ENCODE data around the gene LHX3. TPM values are rescaled to one million over a fixed set of nuclear protein-coding genes. Genes with fewer than 3 reads are reported as not detected.

The LHX3 gene
- total and polyA plus RNA-seq, 2 donors from 2014 or later = not detected

DNA sequence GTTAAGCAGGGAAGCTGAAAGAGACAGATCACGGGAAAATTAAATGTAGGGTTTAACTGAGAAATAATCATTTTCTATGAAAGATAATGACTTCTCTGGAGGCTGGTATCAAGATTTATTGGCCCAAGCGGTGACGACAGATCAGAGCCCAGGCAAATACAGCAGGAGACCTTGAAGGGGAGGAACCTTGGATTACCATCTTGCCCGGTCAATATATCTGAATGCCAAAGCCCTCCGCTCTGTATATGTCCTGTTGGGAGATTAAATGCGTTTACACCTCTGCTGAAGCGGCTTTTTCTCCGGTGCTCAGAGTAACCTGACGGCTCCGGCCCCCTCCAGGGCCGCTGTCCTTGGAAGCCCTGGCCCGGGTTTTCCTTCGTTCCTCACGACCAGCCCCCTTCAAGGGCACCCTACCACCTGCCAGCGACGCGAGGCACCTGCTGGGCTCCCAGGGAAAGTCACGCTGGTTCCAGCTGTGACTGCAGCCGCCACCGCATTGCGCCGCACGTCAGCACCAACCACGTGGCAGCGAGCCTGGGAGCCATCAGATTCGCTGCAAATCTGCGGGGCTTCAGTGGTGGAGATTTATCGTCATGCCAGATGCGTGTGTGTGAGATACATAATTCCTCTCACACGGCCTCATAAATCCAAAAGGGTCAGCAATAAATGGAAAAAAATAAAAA lies 45.1 kb upstream of the LHX3 start:
- peak in 2 of 5 donors; percentile 43 to 52 for DNase-seq
- no peak for FAIRE-seq
- no peaks in the 10 kb centered on the region for H3K27me3 ChIP-seq (ENCODE audit: control insufficient read depth, insufficient read depth, low read length)
- no peak overlapping the region for H3K27ac ChIP-seq (ENCODE audit: low read depth in 2 of 2, low read length in 2 of 2)
- no peak overlapping the region for H3K9ac ChIP-seq (ENCODE audit: low read length in 3 of 3)
- no peaks in the 10 kb centered on the region for H3K9me3 ChIP-seq (ENCODE audit: control insufficient read depth in 2 of 3, insufficient read depth in 1 of 3, low read length in 3 of 3)
- peaks cover 0 to 3% (median 0%) of the 10 kb centered on the region in 3 donors for H3K4me1 ChIP-seq (ENCODE audit: control insufficient read depth in 2 of 3, insufficient read depth in 2 of 3, low read depth in 1 of 3, low read length in 3 of 3)
- no peaks in the 10 kb centered on the region for H3K36me3 ChIP-seq (ENCODE audit: control insufficient read depth in 2 of 3, insufficient read depth in 3 of 3, low read length in 3 of 3)
- TF ChIP-seq, protein P1, sequence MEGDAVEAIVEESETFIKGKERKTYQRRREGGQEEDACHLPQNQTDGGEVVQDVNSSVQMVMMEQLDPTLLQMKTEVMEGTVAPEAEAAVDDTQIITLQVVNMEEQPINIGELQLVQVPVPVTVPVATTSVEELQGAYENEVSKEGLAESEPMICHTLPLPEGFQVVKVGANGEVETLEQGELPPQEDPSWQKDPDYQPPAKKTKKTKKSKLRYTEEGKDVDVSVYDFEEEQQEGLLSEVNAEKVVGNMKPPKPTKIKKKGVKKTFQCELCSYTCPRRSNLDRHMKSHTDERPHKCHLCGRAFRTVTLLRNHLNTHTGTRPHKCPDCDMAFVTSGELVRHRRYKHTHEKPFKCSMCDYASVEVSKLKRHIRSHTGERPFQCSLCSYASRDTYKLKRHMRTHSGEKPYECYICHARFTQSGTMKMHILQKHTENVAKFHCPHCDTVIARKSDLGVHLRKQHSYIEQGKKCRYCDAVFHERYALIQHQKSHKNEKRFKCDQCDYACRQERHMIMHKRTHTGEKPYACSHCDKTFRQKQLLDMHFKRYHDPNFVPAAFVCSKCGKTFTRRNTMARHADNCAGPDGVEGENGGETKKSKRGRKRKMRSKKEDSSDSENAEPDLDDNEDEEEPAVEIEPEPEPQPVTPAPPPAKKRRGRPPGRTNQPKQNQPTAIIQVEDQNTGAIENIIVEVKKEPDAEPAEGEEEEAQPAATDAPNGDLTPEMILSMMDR (IDR thresholded peaks at IDR 0.05; ENCODE audit: borderline replicate concordance, extremely low read depth, insufficient read depth) = no peak
- H3K4me3 ChIP-seq (ENCODE audit: low read length in 3 of 3) = no peak overlapping the region
- intact Hi-C loops (cut with DNase I) = no loop called here

DNA sequence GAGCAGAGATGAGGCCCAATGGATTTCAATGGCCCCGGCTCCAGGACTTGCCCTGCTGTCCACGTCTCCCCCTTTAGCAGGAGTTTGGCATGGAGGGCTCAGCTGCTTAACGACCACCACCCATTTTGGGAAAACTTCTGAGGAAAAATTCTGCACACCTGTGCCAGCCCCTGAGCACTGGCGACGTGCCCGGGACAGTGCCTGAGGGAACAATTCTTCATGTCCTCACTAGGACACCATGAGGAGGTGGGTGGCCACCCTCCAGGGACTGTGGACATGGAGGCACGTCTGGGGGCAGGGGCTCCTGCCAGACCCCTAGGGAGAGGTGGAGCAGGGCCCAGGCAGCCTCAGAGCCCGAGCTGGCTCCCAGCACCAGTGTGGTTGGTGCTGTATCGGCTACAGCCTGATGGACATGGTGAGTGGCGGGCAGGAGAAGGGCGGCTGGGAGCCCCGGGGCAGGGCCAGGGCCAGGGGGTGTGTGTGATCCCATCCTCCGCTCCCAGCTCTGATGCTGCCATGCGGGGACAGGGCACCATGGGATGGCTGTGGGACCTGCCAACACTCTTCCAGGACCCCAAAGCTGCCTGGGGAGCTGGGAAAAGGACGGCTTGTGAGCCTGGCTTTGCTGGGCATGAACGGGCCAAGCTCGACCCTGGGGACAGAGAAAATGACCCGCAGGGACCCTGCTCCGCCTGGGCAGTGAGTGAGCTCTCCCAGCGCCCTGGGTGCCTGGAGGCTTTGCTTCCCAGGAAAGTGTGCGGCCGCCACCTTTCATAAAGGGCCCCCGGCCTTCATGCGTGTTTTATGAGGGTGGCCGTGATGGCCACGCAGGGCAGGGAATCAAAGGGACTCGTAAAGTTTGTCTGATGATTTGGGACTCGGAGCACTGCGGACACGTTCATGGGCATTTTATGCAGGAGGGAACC lies 44.3 kb upstream of the LHX3 start:
- FAIRE-seq = no peak
- Histone ChIP-seq H3K27ac (ENCODE audit: low read depth in 2 of 2, low read length in 2 of 2) (no peak overlapping the region), H3K4me1 (ENCODE audit: control insufficient read depth in 2 of 3, insufficient read depth in 2 of 3, low read depth in 1 of 3, low read length in 3 of 3) (peaks cover 0 to 10% (median 8%) of the 10 kb centered on the region in 3 donors), H3K27me3 (ENCODE audit: control insufficient read depth, insufficient read depth, low read length) (no peaks in the 10 kb centered on the region), H3K36me3 (ENCODE audit: control insufficient read depth in 2 of 3, insufficient read depth in 3 of 3, low read length in 3 of 3) (no peaks in the 10 kb centered on the region), H3K4me3 (ENCODE audit: low read length in 3 of 3) (no peak overlapping the region), H3K9me3 (ENCODE audit: control insufficient read depth in 2 of 3, insufficient read depth in 1 of 3, low read length in 3 of 3) (no peaks in the 10 kb centered on the region), H3K9ac (ENCODE audit: low read length in 3 of 3) (no peak overlapping the region)
- TF ChIP-seq, protein P1 (IDR thresholded peaks at IDR 0.05; ENCODE audit: borderline replicate concordance, extremely low read depth, insufficient read depth) = no peak
- peak in 1 of 5 donors; percentile 71 for DNase-seq
- intact Hi-C loops (cut with DNase I) = no loop called here

DNA sequence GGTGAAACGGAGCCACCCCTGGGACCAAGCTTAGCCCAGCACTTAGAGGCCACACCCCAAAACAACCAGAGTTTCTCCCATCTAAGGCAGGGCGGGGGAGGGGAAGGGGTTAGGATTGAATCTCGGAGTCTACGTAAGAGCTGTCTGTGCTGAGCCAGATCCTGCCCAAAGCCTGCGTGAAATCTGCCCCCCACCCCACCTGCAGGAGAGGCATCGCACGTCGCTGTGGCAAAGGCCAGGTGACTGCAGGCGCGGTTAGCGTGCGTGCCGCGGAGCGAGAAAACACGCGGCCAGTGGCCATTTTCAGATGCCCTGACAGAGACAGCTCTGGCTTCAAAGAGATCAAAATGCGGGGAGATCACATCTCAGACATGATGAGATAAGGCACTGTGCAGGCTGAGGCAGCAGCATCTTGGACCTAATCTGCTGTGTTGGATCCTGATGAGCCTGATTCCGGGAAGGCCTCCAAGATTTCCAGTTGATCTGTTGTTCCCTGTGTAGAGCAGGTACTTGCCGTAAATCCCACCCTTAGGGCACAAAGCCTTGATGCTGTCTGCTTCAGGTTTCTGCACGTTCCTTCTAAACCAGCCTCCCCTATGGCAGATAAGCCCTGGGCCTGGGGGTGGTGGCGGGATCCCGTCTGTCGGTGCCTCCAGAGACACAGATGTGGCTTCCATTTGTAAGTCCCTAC lies 43.2 kb upstream of the LHX3 start:
- Histone ChIP-seq H3K9ac (ENCODE audit: low read length in 3 of 3) (no peak overlapping the region), H3K4me1 (ENCODE audit: control insufficient read depth in 2 of 3, insufficient read depth in 2 of 3, low read depth in 1 of 3, low read length in 3 of 3) (peaks cover 3 to 12% (median 10%) of the 10 kb centered on the region in 3 donors), H3K36me3 (ENCODE audit: control insufficient read depth in 2 of 3, insufficient read depth in 3 of 3, low read length in 3 of 3) (no peaks in the 10 kb centered on the region), H3K9me3 (ENCODE audit: control insufficient read depth in 2 of 3, insufficient read depth in 1 of 3, low read length in 3 of 3) (no peaks in the 10 kb centered on the region), H3K27ac (ENCODE audit: low read depth in 2 of 2, low read length in 2 of 2) (no peak overlapping the region), H3K4me3 (ENCODE audit: low read length in 3 of 3) (no peak overlapping the region), H3K27me3 (ENCODE audit: control insufficient read depth, insufficient read depth, low read length) (no peaks in the 10 kb centered on the region)
- TF ChIP-seq, protein P1 (IDR thresholded peaks at IDR 0.05; ENCODE audit: borderline replicate concordance, extremely low read depth, insufficient read depth) = no peak
- no peak for FAIRE-seq
- intact Hi-C loops (cut with DNase I) = no loop called here
- DNase-seq = no peak
